GM04504 (cell line): ENCODE measurements around the gene CEP57L1.
"Not testable (repeated sequence)": the region's sequence is repeated elsewhere in the genome, so short reads cannot be mapped to it uniquely, and the experiment has no call there.

ENCODE experiments used
- DNase-seq: peaks from one replicate; pipeline ENCODE4 v3.0.0-alpha.2; 2012; ENCODE audit warnings: low read depth

The CEP57L1 gene

DNA sequence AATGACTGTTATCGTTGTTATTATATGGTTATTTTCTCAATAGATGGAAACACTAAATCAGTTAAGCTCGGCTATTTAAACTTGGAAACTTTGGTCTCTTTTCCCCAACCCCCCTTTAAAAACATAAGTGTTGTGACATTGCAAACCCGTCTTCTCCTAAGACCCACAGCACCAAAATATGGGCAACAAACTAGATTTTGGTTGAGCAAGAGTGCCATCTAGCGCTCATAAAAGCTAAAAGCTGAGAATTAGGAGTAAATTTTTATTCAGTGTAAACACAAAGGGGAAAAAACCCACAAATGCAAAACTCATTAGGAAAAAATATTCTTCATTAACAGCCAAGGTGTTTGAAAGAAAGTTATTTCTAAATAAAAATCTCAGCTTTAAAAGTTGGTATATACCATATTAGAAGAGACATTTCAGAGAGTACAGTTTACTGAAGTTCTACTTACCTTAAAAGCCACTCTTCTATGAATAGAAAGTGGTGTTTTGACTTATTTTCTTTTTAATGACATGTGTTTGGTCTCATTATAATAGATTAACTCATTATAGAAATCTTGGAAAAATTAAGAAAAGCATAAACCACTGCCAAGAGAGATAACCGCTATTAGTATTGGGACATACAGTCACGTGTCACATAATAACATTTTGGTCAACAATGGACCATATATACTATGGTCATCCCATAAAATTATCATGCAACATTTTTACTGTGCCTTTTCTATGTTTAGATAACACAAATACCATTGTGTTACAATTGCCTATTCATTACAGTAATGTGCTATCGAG is 21.8 kb upstream of the CEP57L1 start:
- DNase-seq, result no peak

DNA sequence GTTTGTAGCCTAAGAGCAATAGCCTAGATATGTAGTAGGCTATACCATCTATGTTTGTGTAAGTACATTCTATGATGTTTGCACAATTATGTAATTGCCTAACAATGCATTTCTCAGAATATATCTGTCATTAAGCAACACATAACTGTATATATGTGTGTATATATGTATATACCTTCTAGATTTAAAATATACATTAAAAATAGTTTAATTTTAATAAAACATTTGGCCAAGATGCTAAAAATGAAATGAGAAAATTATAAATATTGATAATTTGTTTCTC is 21.2 kb upstream of the CEP57L1 start:
- no peak for DNase-seq

DNA sequence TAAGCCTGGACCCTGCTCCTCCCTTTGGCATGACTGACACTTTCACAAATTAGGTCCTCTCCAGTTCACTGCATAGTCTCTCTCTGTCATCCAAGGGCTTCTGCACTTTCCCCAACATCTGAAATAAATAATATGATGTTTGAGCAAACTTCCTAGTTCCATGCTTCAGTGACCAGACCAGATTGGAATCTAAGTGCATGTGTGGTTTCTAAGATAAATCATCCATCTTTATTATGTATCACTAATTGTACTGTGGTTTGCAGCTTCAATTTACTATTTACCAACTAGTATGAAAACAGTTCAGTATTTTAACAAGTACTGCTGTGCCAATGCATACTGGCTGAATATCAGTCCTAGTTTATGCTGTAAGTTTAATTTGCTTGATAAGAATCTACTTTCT is 19.4 kb upstream of the CEP57L1 start:
- DNase-seq, result peak; percentile 74

DNA sequence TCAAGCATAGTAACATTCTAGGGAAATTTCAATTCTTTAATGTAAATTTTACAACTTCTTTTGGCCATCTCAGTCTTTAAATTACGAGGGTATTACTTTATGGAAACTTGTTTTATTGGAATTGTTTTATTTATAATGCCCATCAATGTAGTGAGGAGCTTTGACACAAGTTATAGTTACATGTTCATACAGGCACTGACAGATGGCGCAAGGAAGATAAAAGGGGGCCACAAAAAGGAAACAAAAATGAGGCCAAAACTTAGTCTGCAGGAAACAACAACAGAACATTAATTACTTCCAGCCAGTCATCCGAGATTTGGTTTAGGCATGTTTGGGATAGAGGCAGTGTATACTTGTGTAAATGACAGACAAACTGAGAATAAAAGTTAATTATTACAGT is 18.9 kb upstream of the CEP57L1 start:
- no peak for DNase-seq

DNA sequence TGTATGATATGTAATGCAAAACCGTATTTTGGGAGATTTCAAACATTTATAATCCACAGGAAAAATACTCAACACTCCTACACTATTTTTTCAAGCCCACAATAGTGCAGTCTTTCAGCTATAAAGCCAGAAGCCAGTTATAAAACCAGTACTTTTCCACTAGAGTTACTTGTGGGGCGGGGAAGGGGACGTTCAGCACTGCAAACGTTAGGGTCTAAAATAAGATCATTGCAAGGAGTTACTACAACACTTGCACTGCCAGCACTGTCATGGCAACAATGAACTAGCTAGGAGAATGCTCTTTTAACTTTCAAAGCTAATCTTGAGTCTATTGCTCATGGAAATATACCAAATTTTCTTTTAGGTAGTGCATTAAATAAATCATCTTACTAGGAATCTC is 15.3 kb upstream of the CEP57L1 start:
- no peak for DNase-seq

DNA sequence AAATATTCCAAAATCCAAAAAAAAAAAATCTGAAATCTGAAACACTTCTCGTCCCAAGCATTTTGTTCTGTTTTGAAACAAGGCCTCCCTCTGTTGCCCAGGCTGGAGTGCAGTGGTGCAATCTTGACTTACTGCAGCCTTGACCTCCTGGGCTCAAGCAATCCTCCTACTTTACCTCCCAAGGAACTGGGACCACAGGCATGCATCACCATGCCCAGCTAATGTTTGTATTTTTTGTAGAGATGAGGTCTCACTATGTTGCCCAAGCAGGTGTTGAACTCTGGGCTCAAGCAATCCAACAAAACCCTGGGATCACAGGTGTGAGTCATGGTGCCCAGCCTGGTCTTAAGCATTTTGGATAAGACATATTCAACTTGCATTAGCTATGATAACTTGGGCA is 14.3 kb upstream of the CEP57L1 start:
- no peak for DNase-seq

DNA sequence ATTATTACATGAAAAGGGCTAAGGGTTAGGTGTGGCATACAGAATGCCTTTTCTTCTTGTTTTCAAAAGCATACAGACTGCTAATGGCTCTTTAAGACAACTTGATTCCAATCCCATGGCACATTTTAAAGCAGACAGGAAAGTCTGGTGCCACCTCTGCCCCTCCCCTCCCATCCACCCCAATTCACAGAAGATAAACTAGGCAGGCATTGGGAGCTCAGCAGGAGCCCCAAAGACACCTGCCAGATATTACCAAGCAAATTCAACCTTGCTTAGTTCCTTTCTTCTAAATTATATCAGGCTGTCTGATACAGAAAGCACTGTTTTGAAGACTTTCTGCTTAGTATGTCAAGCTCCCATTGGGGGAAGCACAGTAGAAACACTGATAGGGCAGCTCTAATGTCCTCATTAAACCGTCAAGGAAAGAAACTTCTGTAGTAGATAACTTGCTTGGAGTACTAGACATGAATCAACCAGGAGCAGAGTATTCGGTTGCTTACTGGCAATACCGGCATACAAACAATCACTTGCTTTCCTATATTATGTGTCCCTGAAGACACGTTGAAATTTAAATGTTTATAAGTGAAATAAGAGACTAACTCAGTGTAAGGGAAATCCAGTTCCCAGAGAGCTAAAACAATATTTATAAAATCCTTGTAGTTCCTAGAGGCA is 13.7 kb upstream of the CEP57L1 start:
- no peak for DNase-seq

DNA sequence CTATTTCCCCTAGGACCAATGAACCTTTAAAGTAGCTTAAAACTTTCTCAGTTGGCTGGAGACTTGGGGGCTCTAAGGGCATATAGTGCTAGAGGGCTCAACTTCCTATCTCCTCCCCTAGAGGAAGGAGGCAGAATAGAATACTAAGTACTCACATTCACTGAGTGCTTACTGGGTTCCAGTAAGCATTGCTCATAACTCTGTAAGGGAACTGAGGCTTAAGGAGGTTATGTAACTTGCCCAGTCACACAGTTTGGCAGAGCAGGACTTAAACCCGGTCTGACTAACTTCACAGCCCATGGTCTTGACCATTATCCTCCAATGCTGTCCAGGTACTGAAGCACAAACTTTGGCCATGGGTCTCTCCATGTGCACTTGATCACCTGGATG is 13.1 kb upstream of the CEP57L1 start:
- no peak for DNase-seq

DNA sequence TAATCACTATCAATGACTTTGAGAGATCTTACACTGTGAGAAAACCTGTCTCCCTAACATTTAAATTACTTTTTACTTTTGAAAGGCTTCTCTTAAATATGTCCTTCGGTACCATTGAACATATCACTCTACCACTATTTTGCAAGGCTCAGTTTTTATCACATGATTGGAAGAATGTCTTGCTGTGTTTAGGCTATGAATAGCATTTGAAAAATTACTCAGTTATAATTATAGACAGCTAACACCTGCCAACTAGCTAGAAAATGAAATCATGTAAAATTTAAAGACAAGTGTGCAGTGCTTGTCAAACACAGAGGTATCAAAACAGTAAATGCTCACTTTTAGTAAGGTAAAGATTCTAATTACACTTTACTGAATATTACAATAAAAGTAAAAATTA is 11.7 kb upstream of the CEP57L1 start:
- no peak for DNase-seq

DNA sequence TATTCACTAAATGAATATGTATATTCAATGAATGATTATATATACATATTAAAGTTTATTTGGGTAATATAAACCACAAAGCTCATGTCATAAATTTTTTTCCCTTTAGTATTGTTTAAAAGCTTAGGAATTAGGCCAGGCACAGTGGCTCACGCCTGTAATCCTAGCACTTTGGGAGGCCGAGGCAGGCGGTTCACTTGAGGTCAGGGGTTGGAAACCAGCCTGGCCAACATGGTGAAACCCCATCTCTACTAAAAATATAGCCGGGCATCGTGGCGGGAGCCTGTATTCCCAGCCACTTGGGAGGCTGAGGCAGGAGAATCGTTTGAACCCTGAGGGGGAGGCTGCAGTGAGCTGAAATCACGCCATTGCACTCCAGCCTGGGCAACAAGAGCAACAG is 11.2 kb upstream of the CEP57L1 start:
- DNase-seq, result not testable (repeated sequence)

DNA sequence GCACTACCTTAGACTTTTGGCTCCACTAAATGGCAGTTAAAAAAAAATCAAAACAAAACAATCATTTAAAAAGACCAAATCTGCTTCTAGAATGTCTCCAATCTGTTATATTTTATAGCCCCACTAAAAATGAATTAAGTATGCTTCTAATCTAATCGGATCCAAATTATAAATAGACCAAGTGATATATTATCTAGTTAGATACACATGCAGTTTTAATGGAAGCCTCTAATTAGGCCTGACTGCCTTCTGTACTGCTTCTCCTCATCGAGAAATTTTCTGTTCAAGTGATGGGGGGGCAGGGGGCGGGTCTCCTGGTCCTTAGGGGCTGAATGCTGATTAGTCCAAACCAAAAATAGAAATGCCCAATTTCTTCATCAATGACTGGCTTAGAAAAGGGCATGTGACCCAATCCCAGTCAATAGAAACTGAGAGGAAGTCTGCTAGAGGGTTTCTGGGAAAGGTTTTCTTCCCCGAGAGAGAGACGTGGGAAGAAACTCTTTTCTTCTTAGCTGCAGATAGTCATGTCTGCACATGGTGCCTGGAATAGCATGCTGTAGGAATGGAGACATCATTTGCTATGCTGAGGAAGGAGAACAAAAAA is 7.5 kb upstream of the CEP57L1 start:
- no peak for DNase-seq

DNA sequence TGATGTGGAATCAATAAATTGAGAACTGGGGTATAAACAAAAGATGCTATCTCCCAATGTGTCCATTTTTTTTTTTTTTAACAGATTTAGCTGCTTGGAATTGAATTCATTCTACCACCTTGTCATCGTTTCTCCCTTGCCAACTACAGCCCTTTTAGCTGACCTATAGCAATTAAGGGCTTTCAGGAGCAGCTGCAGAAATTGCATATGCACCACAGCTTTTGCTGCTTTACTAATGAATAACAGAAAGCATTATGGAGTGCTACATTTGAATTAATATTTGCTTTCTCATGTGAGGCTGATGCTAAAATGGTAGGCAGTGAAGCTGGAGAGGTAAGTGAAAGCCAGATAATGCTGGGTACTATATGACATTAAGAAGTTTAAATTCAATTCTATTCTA is 6.3 kb upstream of the CEP57L1 start:
- no peak for DNase-seq

DNA sequence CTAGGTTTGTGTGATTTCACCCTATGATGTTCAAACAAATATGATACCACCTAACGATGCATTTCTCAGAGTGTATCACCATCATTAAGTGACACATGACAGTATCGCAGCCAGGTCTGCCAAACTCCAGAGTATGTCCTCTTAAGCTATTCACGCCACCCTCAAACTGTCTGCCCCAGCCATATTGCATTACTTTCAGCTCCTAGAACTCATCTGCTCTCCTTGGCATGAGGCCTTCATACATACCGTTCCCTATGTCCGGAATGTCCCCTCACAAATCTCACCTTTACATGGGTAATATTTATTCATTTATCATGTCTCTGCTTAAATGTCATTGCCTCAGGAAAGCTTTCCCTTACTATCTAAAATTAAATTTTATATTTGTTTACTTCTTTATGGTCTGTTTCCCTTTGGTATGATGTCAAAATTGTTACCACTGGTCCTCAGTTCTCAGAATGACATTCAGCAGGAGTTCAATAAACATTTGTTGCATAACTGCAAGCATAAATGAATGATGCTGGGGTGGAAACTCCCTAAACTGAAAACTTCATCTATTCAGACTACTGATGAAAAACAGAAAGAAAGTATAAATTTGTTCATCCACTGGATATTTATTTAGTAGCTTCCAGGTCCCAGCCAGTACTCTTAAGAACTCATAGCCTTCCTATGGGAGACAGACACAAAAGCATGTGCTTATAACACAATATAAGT is 3.8 kb upstream of the CEP57L1 start:
- DNase-seq, result no peak

DNA sequence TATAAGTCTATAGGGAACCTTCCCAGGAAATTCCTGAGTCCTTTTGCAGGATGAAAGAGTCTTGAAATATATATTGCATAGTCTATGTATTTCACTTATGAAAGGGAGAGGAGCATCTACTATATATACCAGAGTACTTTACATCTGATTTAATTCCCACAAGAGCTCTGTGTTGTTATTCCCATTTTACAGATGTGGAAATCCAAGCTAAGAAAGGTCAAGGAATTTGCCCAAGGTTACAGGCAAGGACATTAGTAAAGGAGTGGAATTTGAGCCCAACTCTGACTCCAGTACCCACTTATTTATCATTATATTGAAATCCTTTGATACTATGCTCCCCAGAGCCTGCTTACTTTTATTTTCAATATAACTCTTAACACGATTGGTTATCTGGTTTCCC is 3.2 kb upstream of the CEP57L1 start:
- DNase-seq, result no peak

DNA sequence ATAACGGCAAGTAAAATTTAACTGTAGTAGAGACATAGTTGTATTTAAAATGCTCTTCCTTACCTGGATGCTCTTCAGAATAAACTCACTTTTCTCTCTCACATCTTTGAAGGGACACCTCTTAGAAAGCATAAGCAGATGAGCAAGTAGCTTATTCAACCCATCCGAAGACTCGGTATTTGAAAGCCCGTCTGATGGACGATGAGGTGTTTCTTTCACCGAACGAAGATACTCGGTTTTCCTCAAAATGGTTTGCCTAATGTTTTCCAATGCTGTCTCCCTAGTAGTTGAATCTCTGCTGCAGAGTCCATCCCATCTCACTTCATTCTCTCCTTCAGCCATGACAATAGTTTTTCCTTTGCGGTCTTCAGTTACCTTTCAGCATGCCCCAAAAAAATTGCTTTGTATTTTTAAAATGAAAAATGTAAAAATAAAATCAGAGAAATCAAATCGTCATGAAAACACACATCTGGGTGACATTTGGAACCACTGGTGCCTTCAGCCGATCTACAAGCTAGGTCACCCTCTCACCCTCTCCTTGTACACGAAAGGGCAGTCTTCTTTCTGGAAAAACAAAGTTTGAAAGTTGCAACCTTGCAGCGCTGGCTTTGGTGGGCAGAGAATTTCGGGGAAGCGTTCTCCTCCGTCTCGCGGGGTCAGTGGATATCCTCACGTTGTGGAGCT is 1.4 kb upstream of the CEP57L1 start:
- DNase-seq, result no peak

DNA sequence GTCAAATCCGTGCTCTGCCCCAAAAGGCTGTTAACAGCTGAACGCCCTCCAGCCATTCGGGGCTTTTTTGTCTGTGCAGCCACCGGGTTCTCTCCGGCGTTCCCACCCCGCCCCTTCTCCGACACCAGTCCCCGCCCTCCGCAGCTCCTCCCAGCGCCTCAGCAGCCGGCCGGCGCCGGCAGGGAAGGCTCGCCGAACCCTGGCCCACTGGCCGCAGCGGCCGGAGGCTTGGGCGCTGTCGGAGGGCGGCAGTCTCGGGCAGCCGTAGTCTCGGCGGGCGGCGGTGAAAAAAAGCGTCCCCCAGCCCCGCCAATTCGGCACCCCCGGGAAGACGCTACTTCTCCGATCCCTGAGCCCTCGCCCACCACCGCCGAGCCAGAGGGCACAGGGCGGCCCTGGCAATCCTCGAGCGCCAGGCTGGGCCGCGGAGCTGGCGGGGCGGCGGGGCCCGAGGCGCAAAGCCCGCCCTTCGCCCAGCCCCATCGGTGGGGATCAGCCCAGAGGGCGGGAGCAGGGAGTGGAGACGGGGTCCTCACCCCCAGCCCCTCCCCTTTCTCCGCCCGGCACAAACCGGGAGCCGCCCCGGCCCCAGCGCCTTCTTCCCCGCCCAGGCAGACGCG is 781 bp upstream of the CEP57L1 start, which contains the start of gene SESN1:
Gene SESN1 (minus strand): TSS at position 431 of the 620 bp plus-strand sequence. CDS start 773 bp downstream, outside the sequence.
- peak; percentile 87 for DNase-seq

DNA sequence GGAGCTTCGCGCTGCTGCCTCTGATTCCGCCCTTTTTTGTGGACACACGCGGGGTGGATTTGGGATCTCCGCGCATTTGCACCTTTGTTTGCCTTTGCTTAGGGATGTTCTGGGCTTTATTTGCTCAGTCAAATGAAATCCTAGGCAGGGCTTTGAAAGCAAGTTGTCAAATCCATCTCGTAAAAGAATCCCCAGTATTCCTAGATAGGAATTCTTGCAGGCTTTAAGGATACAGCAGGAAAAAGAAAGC is 453 bp downstream of the CEP57L1 start:
- no peak for DNase-seq

DNA sequence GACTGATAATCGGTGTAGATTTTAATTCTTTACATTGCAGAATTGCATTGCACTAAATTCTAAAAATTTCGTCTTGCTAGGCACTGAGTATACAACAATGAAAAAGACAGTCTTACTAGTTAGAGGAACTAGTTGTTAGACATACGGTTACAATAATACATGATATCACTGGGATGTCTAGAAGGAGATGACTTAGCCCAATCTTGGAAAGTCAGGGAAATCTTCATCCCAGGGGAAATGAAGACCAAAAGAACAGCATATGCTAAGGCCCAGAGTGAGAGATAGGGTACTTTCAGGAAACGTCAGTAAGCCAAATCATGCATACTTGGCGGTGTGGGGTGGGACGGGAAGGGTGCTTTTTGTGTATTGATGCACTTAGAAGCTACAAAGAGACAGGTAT is 901 bp downstream of the CEP57L1 start:
- DNase-seq, result no peak

DNA sequence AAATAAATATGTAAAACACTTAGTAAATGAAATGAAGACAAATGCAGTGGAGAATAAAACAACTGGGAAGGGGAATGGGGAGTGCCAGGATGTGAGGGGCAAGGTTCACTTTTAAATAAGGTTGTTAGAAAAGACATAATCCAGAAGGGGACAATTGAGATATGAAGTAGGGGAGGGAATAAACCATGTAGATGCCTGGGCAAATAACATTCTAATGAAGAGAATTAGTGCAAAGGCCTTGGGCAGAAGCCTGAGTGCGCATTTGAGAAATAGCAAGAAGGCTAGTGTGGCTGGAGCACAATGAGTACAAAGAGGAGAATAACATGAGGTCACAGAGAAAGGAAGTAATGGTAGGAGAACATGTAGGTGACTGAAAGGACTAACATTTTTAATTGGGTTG is 2.4 kb downstream of the CEP57L1 start:
- DNase-seq, result no peak

DNA sequence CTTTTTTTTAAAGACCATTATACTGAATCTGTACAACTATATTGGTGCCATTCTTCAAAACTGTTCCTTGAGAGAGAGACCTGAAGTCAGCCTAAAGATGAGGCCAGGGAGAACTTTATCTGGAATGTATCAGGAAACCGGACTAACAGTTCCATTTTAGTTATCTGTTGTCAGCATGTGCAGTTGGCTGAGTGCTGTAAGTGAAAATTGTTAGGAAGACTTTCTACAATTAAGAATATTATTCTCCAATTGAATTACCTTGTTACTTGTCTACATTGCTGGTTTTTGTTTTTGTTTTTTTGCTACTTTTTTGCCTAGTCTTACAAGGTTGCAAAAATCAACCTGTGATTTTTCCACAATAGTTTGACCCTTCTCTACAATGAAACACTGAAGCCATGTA is 7.5 kb downstream of the CEP57L1 start:
- no peak for DNase-seq

DNA sequence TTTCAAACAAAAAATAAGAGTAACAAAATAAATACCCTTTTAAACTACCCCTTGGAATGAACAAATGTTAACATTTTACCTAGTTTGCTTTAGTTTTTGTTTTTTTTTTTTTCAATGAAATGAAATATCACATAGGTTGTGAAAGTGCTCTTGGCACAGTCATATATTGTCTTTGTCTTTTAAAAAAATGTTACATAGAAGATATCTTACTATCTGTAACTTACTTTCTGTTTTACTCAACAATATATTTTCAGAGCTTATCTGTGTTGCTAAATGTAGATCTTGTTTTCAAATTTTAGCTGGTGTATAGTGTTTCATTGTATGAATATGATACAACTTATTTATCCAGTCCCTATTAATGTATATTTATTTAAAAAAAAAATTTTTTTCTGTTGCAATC is 8.6 kb downstream of the CEP57L1 start:
- DNase-seq, result no peak

DNA sequence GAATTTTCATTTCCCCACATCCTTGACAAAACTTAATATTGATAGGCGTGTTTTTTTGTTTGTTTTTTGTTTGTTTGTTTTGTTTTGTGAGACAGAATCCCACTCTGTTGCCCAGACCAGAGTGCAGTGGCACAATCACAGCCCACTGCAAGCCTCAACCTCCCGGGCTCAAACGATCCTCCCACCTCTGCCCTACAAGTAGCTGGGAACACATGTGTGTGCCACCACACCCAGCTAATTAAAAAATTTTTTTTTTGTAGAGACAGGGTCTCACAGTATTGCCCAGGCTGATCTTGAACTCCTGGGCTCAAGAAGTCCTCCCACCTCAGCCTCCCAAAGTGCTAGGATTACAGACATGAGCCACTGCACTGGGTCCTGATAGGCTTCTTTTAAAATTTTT is 9.2 kb downstream of the CEP57L1 start:
- no peak for DNase-seq
